Coronary artery (tissue), 2 donors: ENCODE data around the gene SLC39A7.

Experiments used
- DNase-seq: peaks from one replicate; pipeline ENCODE4 v3.0.0-alpha.2; 2017; ENCODE audit warnings: low spot score
- H3K27ac ChIP-seq, 2 donors: fragments of 200-600 bp; sonication (generic); one replicate each; pipeline ENCODE4 v1.5.1; 2016 to 2019
- H3K4me3 ChIP-seq: fragments of 200-600 bp; sonication (generic); 2 replicates; pipeline ENCODE4 v1.5.1; 2016; ENCODE audit warnings: mild to moderate bottlenecking, moderate library complexity
- TF ChIP-seq, protein P1 (sequence below): fragments of 200-600 bp; sonication (generic); IDR thresholded peaks from one replicate; pipeline ENCODE4 v1.5.1; 2019; ENCODE audit warnings: antibody characterized with exemption

SLC39A7 gene

DNA sequence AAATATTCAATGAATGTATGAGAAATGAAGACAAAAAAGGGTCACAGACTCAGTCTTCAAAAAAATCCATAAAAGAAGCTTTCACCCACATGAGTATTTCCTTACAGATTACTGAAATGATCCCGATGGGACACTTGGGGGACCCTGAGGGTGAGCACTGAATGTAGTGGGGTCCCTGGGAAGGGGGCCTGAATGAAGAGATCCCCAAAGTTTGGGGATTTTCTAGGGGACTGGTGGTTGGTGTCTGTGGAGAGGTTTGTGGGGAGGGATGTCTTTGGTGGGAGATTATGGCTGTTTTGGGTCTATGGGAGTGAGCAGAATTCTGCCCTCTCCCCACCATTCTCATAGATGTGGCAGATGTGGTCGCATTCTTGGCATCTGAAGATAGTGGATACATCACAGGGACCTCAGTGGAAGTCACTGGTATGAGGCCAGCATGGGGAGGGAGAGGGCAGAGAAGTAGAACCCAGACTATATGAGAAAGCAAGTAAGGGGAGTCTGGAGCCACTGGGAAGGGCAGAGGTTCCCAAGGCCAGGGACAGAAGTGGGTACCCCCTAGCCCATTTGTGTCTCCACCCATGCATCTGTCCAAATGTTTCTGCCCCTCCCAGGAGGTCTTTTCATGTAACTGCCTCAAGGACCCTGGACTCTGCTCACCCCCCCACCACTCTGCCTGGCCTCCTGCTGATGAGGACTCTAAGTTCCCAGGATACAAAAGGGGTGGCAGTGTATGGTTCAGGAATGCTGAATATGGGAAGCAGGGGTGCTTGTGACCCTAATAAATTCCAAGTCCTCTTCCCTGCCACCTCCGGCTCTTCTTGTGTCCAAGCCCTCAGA, 5.6 kb downstream of the SLC39A7 start:
- no peak for DNase-seq
- no peak overlapping the region for H3K4me3 ChIP-seq

DNA sequence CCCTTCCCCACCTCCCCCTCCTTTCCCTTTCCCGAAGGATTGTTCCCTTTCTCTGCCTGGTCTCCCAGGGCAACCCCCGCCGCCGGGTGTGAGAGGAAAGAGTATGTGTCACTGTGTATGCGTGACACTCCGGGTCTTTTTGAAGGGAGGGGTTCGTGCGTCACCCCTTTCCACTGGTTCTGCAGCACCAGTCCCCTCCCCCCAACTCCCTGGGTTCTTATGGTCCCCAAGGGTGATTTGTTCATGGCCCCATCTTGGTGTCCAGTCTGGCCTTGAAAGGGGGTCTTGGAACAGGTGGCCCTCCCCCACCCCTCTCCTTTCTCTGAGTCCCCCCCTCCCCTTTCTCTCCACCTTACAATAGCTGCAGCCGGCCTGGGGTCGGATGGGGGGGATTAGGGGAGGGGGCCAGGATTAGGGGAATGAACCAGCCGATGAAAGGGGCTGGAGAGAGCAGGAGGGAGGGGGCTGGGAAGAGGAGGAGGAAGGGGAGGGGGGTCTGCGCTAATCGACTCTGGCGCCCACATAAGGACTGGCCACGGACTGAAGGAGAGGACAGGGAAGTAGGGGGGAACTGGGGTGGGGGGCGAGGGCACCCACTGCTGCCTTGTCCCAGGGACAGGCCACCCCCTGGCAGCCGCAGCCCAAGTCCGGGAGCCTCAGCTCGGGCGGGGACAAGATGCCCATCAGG, 6.3 kb downstream of the SLC39A7 start:
- Histone ChIP-seq H3K4me3 (peak overlapping the region; percentile 99), H3K27ac (peak overlapping the region; percentile 95 to 99)
- DNase-seq, result no peak
- TF ChIP-seq, protein P1, sequence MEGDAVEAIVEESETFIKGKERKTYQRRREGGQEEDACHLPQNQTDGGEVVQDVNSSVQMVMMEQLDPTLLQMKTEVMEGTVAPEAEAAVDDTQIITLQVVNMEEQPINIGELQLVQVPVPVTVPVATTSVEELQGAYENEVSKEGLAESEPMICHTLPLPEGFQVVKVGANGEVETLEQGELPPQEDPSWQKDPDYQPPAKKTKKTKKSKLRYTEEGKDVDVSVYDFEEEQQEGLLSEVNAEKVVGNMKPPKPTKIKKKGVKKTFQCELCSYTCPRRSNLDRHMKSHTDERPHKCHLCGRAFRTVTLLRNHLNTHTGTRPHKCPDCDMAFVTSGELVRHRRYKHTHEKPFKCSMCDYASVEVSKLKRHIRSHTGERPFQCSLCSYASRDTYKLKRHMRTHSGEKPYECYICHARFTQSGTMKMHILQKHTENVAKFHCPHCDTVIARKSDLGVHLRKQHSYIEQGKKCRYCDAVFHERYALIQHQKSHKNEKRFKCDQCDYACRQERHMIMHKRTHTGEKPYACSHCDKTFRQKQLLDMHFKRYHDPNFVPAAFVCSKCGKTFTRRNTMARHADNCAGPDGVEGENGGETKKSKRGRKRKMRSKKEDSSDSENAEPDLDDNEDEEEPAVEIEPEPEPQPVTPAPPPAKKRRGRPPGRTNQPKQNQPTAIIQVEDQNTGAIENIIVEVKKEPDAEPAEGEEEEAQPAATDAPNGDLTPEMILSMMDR, result no peak

More for the DNA sequence above, 5.6 kb downstream of the SLC39A7 start:
- TF ChIP-seq, protein P1, result no peak
- no peak overlapping the region for H3K27ac ChIP-seq

DNA sequence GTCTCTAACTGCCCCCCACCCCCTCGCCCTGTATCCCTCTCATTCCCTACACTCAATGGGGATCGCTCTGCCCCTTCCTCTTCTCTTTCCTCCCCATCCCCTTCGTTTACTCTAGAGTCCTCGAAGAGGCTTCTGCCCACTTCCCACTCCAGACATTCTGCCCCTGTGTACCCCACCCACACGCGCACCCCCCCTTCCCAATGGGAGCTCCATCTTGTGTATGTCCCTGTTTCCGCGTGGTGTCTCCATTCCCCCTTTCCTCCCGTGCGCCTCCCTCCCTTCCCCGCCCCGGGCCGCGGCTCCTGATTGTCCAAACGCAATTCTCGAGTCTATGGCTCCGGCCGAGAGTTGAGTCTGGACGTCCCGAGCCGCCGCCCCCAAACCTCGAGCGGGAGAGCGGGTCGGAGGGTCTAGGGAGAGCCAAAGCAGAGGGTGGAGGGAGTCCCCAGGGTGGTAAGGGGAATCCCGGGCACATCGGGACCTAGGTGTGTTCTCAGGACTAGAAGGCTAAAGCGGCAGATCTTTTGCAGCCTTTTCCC, 7.0 kb downstream of the SLC39A7 start:
- TF ChIP-seq, protein P1, result no peak
- Histone ChIP-seq H3K27ac (peak overlapping the region; percentile 95 to 99), H3K4me3 (peak overlapping the region; percentile 99)
- DNase-seq, result no peak

DNA sequence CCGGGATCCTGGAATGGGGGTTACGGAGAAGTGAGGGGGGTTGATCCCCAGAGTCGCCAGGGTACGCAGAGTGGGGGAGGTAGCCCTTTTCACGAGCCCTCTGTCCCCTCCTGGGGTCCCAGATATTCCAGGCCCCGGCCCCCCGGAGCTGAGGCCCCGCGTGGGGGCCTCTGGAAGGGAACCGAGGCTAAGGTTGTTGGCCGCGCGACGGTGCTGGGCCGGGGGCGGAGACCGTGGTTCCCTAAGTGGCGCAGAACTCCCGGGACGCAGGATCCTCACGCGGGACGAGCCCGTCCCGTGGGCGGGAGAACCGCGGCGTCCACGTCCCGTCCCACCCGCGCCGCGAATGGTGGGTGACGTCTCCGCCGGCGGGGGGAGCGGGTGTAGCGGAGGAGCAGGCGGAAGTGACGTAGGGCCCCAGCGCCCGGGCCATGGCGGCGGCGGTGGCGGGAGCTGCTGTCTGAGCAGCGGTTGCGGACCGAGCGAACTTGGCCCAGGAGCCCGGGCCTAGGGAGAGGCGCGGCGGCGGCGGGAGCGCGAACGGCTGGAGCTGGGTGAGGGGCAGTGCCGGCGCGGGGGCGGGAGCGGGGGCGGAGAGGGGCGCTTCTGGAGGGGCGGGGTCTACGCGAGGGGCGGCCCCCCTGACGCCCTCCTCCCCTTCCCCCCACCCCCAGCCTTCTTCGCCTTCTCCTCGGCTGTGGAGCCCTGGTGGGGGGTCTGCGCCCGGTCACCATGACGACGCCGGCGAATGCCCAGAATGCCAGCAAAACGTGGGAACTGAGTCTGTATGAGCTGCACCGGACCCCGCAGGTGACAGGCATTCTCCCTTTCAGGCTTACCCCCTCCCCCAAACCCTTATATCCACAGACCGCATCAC, 7.7 kb downstream of the SLC39A7 start, which contains the start of gene RING1:
TSS of gene RING1 (plus strand) at position 410 of the 877 bp plus-strand sequence. CDS start at position 733, 323 bp downstream.
- TF ChIP-seq, protein P1, result no peak
- H3K27ac ChIP-seq, result peak within 1 kb of the TSS; percentile 95 to 99
- H3K4me3 ChIP-seq, result peak within 1 kb of the TSS; percentile 99
- peak; percentile 92 for DNase-seq

DNA sequence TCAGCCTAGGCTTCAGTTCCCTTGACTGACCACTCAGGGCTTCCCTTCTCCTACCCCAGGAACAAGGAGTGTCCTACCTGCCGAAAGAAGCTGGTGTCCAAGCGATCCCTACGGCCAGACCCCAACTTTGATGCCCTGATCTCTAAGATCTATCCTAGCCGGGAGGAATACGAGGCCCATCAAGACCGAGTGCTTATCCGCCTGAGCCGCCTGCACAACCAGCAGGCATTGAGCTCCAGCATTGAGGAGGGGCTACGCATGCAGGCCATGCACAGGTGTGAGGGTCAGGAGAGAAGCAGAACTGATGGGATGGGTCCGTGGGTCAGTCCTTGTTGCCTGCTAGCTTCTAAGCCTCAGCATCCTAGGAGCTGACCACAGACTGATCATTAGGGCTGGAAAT, 9.2 kb downstream of the SLC39A7 start:
- DNase-seq, result no peak
- Histone ChIP-seq H3K27ac (no peak overlapping the region), H3K4me3 (no peak overlapping the region)
- TF ChIP-seq, protein P1, result no peak

DNA sequence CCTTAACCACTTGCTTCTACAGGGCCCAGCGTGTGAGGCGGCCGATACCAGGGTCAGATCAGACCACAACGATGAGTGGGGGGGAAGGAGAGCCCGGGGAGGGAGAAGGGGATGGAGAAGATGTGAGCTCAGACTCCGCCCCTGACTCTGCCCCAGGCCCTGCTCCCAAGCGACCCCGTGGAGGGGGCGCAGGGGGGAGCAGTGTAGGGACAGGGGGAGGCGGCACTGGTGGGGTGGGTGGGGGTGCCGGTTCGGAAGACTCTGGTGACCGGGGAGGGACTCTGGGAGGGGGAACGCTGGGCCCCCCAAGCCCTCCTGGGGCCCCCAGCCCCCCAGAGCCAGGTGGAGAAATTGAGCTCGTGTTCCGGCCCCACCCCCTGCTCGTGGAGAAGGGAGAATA, 10.5 kb downstream of the SLC39A7 start:
- Histone ChIP-seq H3K4me3 (no peak overlapping the region), H3K27ac (no peak overlapping the region)
- DNase-seq, result no peak
- TF ChIP-seq, protein P1, result no peak
